Lower lobe of right lung (tissue), 2 donors: ENCODE measurements around the gene ZNF277. TPM values are rescaled to one million over a fixed set of nuclear protein-coding genes. Genes with fewer than 3 reads are reported as not detected.
A peak's percentile ranks its signal among the peaks of the same experiment; 100 is the strongest.

Experiments used
- ATAC-seq, 2 donors: fragments of 200-7000 bp; cut with Tn5 transposase; one replicate each; pipeline ENCODE4 v1.9.1; 2020 to 2022; ENCODE audit warnings: mild to moderate bottlenecking in 2 of 2, moderate library complexity in 2 of 2
- DNase-seq: peaks from one replicate; pipeline ENCODE4 v3.0.0-alpha.2; 2020
- H3K27ac ChIP-seq: fragments of 200-600 bp; one replicate; pipeline ENCODE4 v1.8.0; 2022
- H3K27me3 ChIP-seq: fragments of 200-600 bp; one replicate; pipeline ENCODE4 v1.8.0; 2022; ENCODE audit warnings: low read depth
- H3K36me3 ChIP-seq: fragments of 200-600 bp; one replicate; pipeline ENCODE4 v1.8.0; 2022; ENCODE audit warnings: mild to moderate bottlenecking
- H3K4me1 ChIP-seq: fragments of 200-600 bp; one replicate; pipeline ENCODE4 v1.8.0; 2022
- H3K4me3 ChIP-seq: fragments of 200-600 bp; one replicate; pipeline ENCODE4 v1.8.0; 2022; ENCODE audit warnings: mild to moderate bottlenecking
- H3K9me3 ChIP-seq: fragments of 200-600 bp; one replicate; pipeline ENCODE4 v1.8.0; 2022
- intact Hi-C: fragments of 100-400 bp; cut with DNase I; formaldehyde crosslinking; loops from one replicate; pipeline ENCODE4 v1.11.0; 2022
- long read RNA-seq: library from polyadenylated mRNA; unstranded; transcript quantifications from one replicate; pipeline ENCODE4 v2.0.0, GENCODE V29; 2021
- total RNA-seq: library from RNA; stranded (reverse); fragmentation: NEBNext Ultra II Directional; extraction: Animal tissue kit (Norgen Biotek cat#: 25700); gene quantifications from one replicate; pipeline ENCODE4 v1.2.1, GENCODE V29; 2021
- TF ChIP-seq, protein P1 (sequence below): fragments of 200-600 bp; IDR thresholded peaks from one replicate; pipeline ENCODE4 v1.8.0; 2022; ENCODE audit warnings: antibody characterized with exemption, mild to moderate bottlenecking
- donor health status: DM: no; HTN: yes; CAD: no; lungs with severe emphysema.

ZNF277 gene, protein sequence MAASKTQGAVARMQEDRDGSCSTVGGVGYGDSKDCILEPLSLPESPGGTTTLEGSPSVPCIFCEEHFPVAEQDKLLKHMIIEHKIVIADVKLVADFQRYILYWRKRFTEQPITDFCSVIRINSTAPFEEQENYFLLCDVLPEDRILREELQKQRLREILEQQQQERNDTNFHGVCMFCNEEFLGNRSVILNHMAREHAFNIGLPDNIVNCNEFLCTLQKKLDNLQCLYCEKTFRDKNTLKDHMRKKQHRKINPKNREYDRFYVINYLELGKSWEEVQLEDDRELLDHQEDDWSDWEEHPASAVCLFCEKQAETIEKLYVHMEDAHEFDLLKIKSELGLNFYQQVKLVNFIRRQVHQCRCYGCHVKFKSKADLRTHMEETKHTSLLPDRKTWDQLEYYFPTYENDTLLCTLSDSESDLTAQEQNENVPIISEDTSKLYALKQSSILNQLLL
- 33.3 TPM for total RNA-seq
- long read RNA-seq, transcript ZNF277-201 (12 exons, 1,849 nt): major isoform, 35 of 44 reads
- long read RNA-seq, partial matches to known transcripts: 1 of 44 reads
- long read RNA-seq, other reads (novel, unspliced or antisense): 8 of 44 reads

DNA sequence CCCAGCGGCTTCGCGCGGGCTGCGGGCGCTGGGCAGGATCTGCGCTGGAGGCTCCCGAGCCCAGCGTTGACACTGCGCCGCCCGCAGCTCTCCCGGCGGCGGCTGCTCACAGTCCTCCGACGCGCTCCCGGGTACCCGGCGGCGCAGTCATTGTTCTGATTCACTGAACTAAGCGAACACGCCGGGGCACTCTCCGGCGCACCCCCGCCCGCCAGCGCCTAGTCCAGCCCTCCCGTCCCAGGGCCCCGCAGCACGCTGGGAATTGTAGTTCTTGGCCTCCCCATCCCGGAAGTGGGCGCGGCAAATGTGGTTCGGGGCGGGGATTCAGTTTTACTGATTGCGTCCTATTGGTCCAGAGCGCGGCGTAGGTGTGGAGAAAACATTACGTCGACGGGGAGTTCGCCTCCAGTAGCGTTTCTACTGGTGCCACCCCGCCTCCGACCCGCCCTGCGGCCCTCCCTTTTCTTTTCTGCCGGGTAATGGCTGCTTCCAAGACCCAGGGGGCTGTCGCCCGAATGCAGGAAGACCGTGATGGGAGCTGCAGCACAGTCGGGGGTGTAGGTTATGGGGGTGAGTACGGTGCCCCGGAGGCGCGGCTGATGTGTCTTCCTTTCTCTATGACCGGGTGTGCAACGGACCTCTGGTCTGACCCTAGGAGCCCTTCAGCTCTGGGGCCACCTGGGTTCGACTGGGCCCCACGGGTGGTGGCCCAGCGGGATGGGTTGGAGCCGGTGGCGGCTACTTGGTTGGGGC, at the start of gene ZNF277, which contains the start of gene DOCK4:
Gene ZNF277, plus strand, starts transcription at position 458 of the 753 bp plus-strand sequence. Its CDS starts 22 bp downstream, at position 480.
Gene DOCK4, minus strand, starts transcription at position 162 of the 753 bp plus-strand sequence. CDS start 261 bp downstream, outside the sequence.
- ATAC-seq (peak; percentile 96 to 98), DNase-seq (peak; percentile 98)
- peak within 1 kb of the TSS; percentile 99 for H3K4me3 ChIP-seq
- TF ChIP-seq, protein P1, sequence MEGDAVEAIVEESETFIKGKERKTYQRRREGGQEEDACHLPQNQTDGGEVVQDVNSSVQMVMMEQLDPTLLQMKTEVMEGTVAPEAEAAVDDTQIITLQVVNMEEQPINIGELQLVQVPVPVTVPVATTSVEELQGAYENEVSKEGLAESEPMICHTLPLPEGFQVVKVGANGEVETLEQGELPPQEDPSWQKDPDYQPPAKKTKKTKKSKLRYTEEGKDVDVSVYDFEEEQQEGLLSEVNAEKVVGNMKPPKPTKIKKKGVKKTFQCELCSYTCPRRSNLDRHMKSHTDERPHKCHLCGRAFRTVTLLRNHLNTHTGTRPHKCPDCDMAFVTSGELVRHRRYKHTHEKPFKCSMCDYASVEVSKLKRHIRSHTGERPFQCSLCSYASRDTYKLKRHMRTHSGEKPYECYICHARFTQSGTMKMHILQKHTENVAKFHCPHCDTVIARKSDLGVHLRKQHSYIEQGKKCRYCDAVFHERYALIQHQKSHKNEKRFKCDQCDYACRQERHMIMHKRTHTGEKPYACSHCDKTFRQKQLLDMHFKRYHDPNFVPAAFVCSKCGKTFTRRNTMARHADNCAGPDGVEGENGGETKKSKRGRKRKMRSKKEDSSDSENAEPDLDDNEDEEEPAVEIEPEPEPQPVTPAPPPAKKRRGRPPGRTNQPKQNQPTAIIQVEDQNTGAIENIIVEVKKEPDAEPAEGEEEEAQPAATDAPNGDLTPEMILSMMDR: no peak
- intact Hi-C loops: no loop called here
- H3K27me3 ChIP-seq: no peaks in the 10 kb centered on the region
- H3K36me3 ChIP-seq: no peaks in the 10 kb centered on the region
- peak within 1 kb of the TSS; percentile 91 for H3K27ac ChIP-seq
- H3K9me3 ChIP-seq: no peaks in the 10 kb centered on the region
- peaks cover 39% of the 10 kb centered on the region for H3K4me1 ChIP-seq

DNA sequence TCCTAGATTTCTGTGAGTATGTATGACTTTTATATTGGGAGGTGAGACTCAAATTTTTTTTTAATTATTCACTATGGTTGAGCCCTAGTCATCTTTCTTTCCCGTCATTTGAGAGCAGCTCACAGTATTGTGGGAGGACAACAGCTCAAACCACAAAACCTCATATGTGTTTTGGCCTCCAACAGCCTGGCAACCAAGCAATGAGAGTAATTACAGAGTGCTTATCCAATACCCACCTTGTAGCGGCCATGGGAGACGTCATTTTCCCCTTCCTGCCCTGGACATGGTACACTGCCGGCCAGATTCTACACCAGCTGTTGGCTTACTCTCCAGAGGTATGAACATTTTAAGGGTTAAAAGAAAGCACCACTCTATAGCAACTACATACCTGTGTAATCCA, 49.4 kb upstream of the ZNF277 start:
- Histone ChIP-seq H3K4me3 (no peak overlapping the region), H3K27ac (no peak overlapping the region), H3K4me1 (peaks cover 42% of the 10 kb centered on the region), H3K27me3 (no peaks in the 10 kb centered on the region), H3K9me3 (no peaks in the 10 kb centered on the region), H3K36me3 (no peaks in the 10 kb centered on the region)
- DNase-seq: no peak
- peak in 1 of 2 donors; percentile 53 for ATAC-seq
- TF ChIP-seq, protein P1: no peak
- intact Hi-C loops: no loop called here

DNA sequence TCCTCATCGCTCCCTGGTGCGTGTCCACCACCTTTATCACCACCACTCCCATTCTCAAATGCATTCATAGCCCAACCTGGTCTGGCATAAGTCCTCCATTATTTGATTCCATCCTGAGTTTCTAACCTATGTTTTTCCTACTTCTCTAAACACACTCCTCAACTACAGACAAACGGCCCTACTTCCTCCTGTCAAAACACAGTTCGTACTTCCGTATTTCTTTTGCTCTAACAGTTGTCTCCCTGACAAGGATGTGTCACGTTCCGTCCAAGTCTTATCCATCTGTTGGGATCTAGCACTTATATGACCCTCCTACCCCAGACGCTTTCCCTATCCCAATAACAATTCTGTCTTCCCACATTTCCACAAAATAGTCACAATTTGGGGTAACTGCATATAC, 47.1 kb upstream of the ZNF277 start:
- Histone ChIP-seq H3K4me3 (no peak overlapping the region), H3K9me3 (no peaks in the 10 kb centered on the region), H3K27ac (peak overlapping the region; percentile 6), H3K36me3 (no peaks in the 10 kb centered on the region), H3K4me1 (peaks cover 58% of the 10 kb centered on the region), H3K27me3 (no peaks in the 10 kb centered on the region)
- ATAC-seq: no peak
- intact Hi-C loops: no loop called here
- DNase-seq: no peak
- TF ChIP-seq, protein P1: no peak

DNA sequence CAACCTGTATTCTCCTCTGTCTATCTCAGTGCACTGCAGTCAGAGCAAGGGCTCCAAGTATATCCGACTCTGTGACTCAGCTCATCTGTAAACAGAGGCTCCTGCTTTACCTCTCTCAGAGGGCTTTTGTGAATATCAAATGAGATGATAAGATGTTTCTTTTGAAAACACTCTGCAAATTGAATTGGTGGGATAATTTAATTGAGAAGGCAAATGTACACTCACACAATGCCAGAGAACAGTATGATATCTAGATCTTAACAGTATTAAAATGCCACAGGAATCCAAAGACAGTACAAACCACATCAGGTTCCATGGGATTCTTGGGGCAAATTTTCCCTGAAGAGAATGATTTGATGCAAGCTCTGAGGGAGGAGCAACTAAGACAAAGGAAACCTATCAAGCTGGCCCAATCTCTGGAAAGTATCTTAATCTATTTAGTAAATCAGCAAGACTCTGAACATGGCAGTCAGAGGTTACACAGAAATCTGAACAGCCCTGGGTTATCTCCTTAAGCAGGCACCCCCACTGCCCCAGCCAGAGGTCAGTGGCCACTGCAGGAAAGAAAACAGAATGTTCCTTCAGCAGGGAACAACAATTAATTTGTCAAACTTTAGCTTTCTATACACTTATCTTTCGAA, 46.2 kb upstream of the ZNF277 start:
- no peaks in the 10 kb centered on the region for H3K27me3 ChIP-seq
- peak overlapping the region; percentile 63 for H3K27ac ChIP-seq
- TF ChIP-seq, protein P1: no peak
- ATAC-seq: peak in 1 of 2 donors; percentile 51
- no peak for DNase-seq
- H3K4me3 ChIP-seq: no peak overlapping the region
- intact Hi-C loops: no loop called here
- no peaks in the 10 kb centered on the region for H3K9me3 ChIP-seq
- peaks cover 63% of the 10 kb centered on the region for H3K4me1 ChIP-seq
- H3K36me3 ChIP-seq: no peaks in the 10 kb centered on the region

DNA sequence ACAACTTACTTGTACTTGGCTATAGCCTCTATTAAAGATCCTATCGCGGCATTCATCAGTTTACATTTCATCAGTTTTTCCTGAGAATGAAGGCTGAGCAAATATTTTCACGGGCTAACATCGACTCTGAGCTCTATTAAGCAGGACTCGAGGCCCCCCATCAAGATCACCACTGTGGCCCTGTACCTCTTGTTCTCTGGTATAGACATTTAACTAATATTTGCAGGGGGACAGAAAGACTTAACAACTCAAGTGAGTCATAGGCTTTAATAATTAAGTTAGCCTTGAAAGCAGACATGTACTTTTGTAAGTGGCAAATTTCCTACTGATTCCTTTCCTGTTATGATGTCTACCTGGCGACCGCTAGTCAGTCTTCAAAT, 45.7 kb upstream of the ZNF277 start:
- Histone ChIP-seq H3K4me1 (peaks cover 63% of the 10 kb centered on the region), H3K4me3 (no peak overlapping the region)

More for the DNA sequence above, 45.7 kb upstream of the ZNF277 start:
- H3K9me3 ChIP-seq: no peaks in the 10 kb centered on the region
- TF ChIP-seq, protein P1: no peak
- H3K27me3 ChIP-seq: no peaks in the 10 kb centered on the region
- H3K27ac ChIP-seq: peak overlapping the region; percentile 63
- DNase-seq: no peak
- ATAC-seq: peak in 1 of 2 donors; percentile 65
- intact Hi-C loops: no loop called here
- no peaks in the 10 kb centered on the region for H3K36me3 ChIP-seq
